GM19193 (cell line): ENCODE measurements around the gene VSTM1.

Experiments used
- POLR2A ChIP-seq: IDR thresholded peaks from 4 replicates; pipeline ENCODE4 v1.6.1; 2011; ENCODE audit not compliant: insufficient read depth, insufficient read length; ENCODE audit errors: extremely low read depth

Gene VSTM1

GRCh38 chr19:54029301-54029700 lies 34.4 kb downstream of the VSTM1 start:
- no peak for TF ChIP-seq POLR2A

- TF ChIP-seq POLR2A = no peak
Measured at GRCh38 chr19:54026656-54027055, 37.0 kb downstream of the VSTM1 start.

- no peak for TF ChIP-seq POLR2A
Measured at GRCh38 chr19:54024660-54025059, 39.0 kb downstream of the VSTM1 start.

GRCh38 chr19:54023191-54023590 lies 40.5 kb downstream of the VSTM1 start:
- no peak for TF ChIP-seq POLR2A

GRCh38 chr19:54021932-54022331 lies 41.8 kb downstream of the VSTM1 start:
- no peak for TF ChIP-seq POLR2A

GRCh38 chr19:54021363-54021762 lies 42.3 kb downstream of the VSTM1 start:
- no peak for TF ChIP-seq POLR2A

- no peak for TF ChIP-seq POLR2A
Measured at GRCh38 chr19:54017261-54017660, 46.4 kb downstream of the VSTM1 start.

GRCh38 chr19:54014920-54015560 lies 48.7 kb downstream of the VSTM1 start:
- TF ChIP-seq POLR2A = no peak

- no peak for TF ChIP-seq POLR2A
Measured at GRCh38 chr19:54013866-54014265, 49.8 kb downstream of the VSTM1 start.

- TF ChIP-seq POLR2A = no peak
Measured at GRCh38 chr19:54011507-54012211, 52.0 kb downstream of the VSTM1 start.

- TF ChIP-seq POLR2A = no peak
Measured at GRCh38 chr19:54010474-54010873, 53.2 kb downstream of the VSTM1 start.

GRCh38 chr19:54009440-54009839 lies 54.3 kb downstream of the VSTM1 start:
- no peak for TF ChIP-seq POLR2A

GRCh38 chr19:54002495-54003315 lies 61.0 kb downstream of the VSTM1 start:
- TF ChIP-seq POLR2A = no peak

- no peak for TF ChIP-seq POLR2A
Measured at GRCh38 chr19:54001496-54001895, 62.2 kb downstream of the VSTM1 start.

- TF ChIP-seq POLR2A = no peak
Measured at GRCh38 chr19:53999694-54000093, 64.0 kb downstream of the VSTM1 start.
